GDM1 (cell line): ENCODE results near the gene GRIN2A.

Source experiments
- DNase-seq: peaks from one replicate; lab custom pipeline; 2025; lab: John Stamatoyannopoulos, UW

Gene GRIN2A

DNA sequence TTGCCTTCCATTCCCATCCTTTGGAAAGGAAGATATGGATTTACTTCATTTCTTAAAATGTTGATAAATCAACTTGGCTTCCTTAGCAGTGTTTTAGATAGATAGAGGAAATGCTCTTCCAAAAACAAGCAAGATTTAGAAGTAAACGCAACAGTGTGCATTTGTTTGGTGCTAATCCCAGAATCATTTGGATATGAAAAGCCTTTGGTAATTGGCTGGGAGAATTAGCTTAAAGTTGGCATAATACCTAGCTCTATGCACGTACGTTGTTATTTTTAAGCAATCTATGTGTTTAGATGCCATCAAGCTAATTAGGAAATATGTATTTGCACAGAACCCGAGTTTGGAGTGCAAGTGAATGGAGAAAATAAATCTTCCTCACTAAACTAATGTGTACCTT is 415.3 kb downstream of the GRIN2A start:
- no peak for DNase-seq

DNA sequence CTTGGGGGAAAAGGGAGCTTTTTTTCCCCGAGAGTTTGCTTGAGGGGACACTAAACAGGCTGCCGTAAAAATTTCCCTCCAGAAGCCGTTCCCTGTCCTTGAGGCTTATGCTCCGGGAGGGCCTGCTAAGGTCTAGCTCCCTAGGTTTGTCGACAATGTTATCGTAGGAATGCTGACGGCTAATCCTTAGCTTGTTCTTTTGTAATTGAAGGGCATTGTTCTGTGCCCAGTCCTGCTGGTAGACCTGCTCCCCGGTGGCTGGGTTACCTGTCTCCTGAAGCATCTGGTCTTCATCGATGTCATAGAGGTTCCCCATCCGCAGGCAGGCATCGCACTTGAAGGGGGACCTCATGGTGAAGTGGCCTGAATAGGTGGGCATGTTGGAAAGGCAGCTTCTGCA is 418.7 kb downstream of the GRIN2A start:
- DNase-seq, result no peak

DNA sequence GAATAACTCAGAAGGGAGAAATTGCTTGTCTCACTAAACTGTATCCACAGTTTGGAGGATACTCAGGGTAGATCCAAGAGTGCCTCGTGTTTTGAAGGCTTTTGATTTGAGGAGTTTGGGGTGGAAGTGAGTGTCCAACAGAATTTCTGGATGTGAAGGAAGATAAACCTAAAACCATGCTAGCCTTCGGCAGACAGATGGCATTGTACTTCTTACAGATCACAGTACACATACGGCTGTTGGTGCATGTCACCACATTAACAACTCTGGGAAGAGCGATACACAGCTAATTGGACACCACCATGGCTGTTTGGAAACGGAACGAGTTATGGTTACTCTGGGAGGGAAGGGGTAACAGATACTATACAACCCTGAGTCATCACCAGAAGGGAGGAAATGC is 420.4 kb downstream of the GRIN2A start:
- no peak for DNase-seq

DNA sequence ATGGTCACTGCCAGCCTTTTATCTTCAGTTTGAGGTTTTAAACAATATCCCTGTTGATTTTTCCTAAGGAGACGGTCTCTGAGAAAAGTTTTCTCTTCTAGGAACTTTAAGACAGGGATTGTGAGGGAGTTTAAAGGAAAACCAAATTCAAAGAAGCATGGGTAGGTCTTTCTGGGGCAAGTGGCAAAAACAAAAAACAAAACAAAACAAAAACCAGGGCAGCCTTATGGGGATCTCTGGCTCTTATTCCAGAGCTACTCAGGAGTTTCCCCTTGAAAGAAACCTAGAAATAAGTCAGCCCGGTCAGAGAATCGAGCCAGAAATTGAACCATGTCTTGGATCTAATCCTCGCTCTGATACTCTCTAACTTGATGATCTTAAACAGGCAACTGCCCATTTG is 424.5 kb downstream of the GRIN2A start:
- no peak for DNase-seq

DNA sequence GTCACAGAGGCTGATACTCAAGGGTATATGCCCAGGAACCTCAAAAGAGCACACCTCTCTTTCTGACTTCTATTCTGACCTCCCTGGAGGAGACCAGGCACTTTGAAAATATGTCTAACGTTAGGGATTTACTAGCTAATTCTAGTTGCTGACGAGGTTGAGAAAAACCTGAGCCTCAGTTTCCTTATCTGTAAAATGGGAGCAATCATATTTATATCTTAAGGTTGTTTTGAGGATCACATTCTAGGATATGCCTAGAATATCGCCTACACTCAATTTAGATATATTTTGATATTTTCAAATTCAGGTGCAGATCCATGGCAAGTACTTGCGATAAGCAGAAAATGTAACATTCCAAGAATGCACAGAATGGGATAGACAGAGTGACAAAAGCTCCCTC is 425.8 kb downstream of the GRIN2A start:
- no peak for DNase-seq

DNA sequence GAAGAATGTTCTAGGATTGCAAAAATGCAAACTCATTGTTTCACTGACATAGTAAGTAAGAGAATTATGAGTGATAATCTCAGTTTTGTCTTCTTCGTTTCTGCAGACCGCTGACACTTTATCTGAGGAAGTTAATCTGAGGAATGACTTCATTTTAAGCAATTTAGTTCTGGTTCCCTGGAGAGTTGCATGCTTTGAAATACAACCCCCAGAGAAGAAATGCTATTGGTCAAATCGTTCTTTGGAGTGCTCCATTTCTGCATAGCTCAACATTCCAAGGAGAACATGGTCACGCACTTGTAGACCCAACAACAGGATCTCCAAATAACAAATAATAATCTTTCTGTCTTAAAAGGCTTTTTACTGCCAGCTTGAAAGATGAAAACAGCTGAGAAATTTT is 427.1 kb downstream of the GRIN2A start:
- no peak for DNase-seq

DNA sequence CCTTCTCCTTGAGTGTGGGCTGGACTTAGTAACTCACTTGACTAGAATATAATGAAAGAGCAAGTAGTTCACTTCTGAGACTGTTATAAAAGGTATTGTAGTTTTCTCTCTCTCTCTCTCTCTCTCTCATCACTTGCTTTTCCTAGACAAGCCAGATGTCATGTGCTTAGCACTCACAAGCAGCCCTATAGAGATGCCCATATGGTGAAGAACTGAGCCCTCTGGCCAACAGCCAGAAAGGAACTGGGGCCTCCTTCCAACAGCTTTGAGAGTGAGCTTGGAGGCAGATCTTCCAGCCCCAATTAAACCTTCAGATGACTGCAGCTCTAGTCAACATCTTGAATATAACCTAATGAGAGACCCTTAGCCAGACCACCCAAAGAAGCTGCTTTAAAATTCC is 440.5 kb downstream of the GRIN2A start:
- no peak for DNase-seq

DNA sequence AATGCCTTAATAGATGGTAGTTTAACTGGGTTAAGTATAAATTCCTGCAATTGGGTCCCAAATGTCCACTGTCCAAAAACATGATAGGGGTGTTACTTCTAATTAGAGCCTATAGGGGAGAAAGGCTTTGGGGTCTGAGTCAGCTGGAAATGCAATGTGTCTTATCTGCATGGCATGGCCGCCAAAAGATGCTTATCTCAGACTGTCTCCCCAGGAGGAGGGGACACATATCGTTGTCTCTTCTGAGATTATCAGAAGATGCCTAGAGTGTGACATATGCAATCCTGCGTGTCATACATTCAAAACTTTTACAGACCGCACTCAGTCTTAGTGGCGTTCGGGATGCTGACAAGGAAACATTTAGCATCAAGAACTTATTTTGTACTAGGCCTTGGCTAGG is 442.9 kb downstream of the GRIN2A start:
- no peak for DNase-seq

DNA sequence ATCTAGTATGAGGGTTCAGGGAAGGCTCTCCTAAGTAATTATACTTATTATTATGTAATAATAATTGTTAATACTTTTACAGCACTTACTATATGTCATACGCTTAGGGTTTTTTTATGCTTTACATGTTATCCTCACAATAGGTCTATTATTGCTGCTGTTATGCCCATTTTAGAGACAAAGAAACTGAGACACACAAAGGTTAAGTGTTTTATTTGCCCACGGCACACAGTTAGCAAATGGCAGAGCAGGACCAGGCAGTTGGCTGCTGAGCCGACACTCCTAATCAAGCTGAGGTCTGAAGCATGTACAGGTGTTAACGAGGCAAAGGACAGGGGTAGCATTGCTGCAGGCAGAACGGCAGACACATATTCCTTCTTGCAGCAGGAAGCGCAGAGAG is 443.5 kb downstream of the GRIN2A start:
- no peak for DNase-seq

DNA sequence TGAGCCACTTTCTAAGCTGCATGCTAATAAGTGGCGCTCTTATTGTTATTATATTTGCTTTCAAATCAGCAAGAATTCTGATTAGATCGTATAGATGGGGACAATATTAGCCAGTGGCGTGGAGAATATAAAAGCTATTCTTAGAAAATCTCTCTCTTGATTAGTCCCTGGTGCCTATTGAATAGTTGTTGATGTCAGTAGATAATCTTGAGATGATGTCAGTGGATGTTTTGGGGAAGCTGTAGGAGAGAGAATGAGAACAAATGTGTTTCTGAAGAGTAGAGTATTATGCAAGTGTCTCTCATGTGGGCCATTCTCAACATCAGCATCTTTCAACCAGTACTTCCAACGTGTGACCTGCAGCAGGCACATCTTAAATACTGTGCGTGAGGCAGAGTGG is 445.7 kb downstream of the GRIN2A start:
- no peak for DNase-seq

DNA sequence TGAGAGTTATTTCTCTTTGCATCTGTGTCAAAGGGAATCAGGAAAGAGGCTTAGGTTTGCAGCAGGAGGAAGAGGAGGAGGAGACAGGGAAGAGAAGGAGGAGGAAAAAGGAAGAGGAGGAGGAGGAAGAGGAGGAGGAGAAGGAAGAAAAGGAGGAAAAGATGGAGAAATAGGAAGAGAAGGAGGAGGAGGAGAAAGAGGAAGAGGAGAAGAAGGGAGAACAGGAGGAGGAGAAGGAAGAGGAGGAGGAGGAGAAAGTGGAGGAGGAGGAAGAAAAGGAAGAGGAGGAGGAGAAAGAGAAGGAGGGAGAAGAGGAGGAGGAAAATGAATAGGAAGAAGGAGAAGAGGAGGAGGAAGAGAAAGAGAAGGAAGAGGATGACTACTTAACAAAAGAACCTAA is 459.1 kb downstream of the GRIN2A start:
- DNase-seq, result no peak

DNA sequence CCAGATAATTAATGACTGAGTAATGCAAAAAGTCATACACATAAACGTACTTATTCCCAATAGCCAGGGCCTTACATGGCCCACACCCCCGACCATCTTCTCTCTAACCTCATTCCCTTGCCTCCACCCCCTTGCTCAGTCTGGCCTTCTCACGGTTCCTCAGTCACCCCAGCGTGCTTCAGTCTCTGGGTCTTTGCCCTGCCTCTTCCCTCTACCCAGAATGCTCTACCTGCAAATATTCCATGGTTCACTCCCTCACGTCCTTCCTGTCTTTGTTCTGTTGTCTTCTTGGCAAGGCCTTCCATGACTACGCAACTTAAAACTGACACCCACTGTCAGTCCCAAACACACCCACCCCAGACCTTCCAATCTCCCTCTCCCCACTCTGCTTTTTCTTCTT is 468.3 kb downstream of the GRIN2A start:
- DNase-seq, result no peak

DNA sequence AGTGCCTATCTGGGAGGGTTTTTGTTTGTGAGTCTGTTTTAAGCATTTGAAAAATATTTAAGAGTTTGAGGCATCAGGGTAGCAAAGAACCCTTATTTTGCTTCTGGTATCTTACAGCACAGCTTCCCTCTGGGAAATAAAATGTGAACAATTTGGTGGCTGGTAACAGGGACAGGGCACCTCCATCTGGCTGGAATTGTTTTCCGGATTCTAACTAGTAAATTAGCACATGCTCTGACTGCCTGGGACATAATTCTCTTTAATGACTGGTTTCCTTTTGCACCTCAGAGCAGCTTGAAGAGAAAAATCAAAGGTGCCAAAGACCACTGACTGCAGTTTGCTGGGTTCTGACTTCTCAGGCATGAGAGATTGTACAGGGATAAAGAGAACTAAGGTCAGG is 469.1 kb downstream of the GRIN2A start:
- DNase-seq, result no peak

DNA sequence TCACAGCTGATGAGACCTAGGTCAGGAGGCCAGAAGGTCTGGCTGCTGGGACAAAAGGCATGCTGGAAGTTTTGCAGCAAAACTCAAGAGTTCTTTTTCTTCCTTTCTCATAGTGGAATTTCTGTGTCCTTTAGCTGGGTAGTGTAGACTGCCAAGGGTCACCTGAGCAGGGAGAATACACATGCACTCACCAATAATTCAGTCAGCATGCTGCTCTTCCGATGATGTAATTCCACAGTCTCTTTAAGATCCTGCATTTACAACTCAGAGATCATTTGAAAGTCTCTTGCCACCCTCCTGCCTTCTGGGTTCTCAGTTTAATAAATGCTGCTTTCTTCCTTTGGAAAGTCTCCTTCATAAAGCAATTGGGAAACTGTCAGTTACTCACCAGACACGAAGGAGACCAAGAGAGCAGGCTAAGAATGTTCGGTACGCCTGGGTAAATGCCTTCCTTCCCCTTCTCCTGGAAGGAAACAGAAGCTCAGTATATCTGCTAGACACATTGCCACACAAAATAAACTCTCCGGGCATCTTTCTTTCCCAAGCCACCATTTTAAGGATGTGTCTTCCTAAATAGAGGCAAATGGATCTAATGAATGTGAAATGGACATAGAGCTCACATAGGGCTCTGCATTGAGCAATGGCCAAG is 473.1 kb downstream of the GRIN2A start:
- no peak for DNase-seq

DNA sequence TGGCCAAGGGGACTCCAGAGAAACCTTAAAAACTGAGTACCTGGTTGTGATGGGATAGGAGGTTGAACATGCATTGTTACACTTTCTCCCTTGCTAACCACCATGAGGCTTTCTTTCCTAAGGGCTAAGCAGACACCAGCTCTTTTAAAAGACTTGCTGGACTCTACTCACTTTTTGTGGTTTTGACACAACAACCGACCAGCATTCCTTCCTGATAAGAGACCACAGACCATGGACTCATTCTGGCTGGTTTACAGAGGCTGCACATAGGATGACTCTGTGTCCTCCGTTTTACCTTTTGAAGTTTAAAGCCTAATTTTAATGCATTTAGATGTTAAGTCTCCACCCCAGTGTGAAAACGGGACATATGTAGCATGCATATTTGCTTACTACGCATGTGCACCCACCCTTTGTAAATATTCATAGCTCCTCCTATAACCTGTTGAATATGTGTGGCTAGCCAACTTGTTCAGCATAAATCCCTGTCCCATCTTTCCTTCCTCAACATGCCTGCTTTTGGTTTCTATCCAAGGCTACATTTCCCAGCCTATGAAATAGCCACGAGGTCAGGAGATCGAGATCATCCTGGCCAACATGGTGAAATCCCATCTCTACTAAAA is 475.9 kb downstream of the GRIN2A start:
- DNase-seq, result no peak

DNA sequence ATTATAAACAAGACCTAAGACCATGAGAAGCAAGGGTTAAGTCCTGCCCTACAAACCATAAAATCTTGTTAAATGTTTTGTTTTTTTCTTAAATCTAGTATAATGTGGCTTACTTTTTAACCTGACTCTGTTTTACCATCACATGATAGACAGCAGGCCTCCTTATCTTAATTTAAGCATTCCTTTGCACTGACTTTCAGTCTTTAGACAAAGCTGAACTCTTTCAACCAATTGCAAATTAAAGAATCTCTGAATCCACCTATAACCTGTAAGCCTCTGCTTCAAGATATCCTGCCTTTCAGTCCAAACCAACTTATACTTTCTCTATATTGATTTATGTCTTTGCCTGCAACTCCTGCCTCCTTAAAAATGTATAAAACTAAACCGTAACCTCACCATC is 478.5 kb downstream of the GRIN2A start:
- DNase-seq, result no peak
